Skeletal muscle satellite cell (primary cell): Measurements from ENCODE around the gene KIZ.
A peak's percentile ranks its signal among the peaks of the same experiment; 100 is the strongest.

Experiments used
- H3K27me3 ChIP-seq: 2 replicates; pipeline ENCODE4 v1.7.0; 2013; ENCODE audit warnings: low read length; ENCODE audit not compliant: control insufficient read depth, insufficient read depth
- H3K36me3 ChIP-seq: 2 replicates; pipeline ENCODE4 v1.7.0; 2013; ENCODE audit warnings: mild to moderate bottlenecking, control low read depth, low read length; ENCODE audit not compliant: insufficient read depth
- H3K4me1 ChIP-seq: 2 replicates; pipeline ENCODE4 v1.7.0; 2013; ENCODE audit warnings: low read length; ENCODE audit not compliant: control insufficient read depth, insufficient read depth
- H3K4me2 ChIP-seq: 2 replicates; pipeline ENCODE4 v1.7.0; 2013; ENCODE audit warnings: mild to moderate bottlenecking, low read length
- H3K4me3 ChIP-seq: 2 replicates; pipeline ENCODE4 v1.7.0; 2013; ENCODE audit warnings: low read length
- H3K9ac ChIP-seq: 2 replicates; pipeline ENCODE4 v1.7.0; 2013; ENCODE audit warnings: mild to moderate bottlenecking, low read depth, low read length, moderate library complexity
- H3K9me3 ChIP-seq: replicated peaks from 2 replicates; pipeline ENCODE4 v1.7.0; 2013; ENCODE audit warnings: mild to moderate bottlenecking, control low read depth, low read length

The KIZ gene

GRCh38 chr20:21183722-21184121, 57.8 kb downstream of the KIZ start:
- Histone ChIP-seq H3K4me3 (peak overlapping the region; percentile 2), H3K9me3 (no peaks in the 10 kb centered on the region), H3K27me3 (no peaks in the 10 kb centered on the region), H3K9ac (peak overlapping the region; percentile 71), H3K4me1 (peaks cover 30% of the 10 kb centered on the region), H3K36me3 (no peaks in the 10 kb centered on the region), H3K4me2 (peak overlapping the region; percentile 78)

- no peaks in the 10 kb centered on the region for H3K36me3 ChIP-seq
- H3K9me3 ChIP-seq = no peaks in the 10 kb centered on the region
- no peaks in the 10 kb centered on the region for H3K27me3 ChIP-seq
- no peak overlapping the region for H3K4me2 ChIP-seq
- H3K9ac ChIP-seq = no peak overlapping the region
- peaks cover 30% of the 10 kb centered on the region for H3K4me1 ChIP-seq
- no peak overlapping the region for H3K4me3 ChIP-seq
Observed at GRCh38 chr20:21184819-21185218, 58.9 kb downstream of the KIZ start.

GRCh38 chr20:21185849-21186248, 60.0 kb downstream of the KIZ start:
- H3K27me3 ChIP-seq = no peaks in the 10 kb centered on the region

DNA sequence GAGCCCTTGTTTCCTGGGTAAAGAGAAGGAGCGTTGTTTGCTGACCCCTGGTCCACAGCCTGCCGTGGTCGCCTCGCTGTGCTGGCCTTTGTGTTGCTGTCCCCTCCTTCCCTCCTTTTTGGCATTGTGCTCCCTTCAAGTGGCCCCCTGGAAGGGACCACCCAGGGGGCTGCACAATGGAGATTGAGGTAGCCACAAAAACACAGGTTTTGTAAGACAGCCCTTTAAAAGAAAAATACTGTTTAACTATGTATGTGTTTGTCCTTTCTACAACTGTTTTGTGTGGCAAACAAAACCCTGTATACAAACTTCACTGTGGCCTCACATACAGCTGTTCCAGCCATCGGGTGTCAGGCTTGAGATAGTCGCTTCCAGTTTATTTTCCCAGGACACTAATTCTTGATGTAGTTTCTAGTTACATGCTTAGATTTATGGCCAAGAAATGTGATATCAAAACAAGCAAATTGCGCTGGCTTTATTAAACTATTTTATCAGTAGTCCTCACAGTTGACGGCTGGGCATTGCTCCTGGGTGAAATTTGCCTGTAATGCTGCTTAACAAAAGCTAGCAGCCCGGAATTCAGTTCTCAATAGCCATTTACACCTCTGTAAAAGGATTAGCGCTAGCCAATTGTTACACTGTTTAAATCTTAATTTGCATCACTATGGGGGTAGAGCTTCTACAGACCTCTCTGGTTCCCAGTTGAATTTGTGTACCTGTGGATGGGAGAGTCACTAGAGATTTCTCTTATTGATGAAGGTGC, 64.1 kb downstream of the KIZ start:
- H3K4me1 ChIP-seq = peaks cover 1% of the 10 kb centered on the region

More at GRCh38 chr20:21185849-21186248, 60.0 kb downstream of the KIZ start:
- H3K9me3 ChIP-seq = no peaks in the 10 kb centered on the region
- H3K4me3 ChIP-seq = no peak overlapping the region
- no peaks in the 10 kb centered on the region for H3K36me3 ChIP-seq
- no peak overlapping the region for H3K4me2 ChIP-seq
- H3K4me1 ChIP-seq = peaks cover 30% of the 10 kb centered on the region
- H3K9ac ChIP-seq = no peak overlapping the region

DNA sequence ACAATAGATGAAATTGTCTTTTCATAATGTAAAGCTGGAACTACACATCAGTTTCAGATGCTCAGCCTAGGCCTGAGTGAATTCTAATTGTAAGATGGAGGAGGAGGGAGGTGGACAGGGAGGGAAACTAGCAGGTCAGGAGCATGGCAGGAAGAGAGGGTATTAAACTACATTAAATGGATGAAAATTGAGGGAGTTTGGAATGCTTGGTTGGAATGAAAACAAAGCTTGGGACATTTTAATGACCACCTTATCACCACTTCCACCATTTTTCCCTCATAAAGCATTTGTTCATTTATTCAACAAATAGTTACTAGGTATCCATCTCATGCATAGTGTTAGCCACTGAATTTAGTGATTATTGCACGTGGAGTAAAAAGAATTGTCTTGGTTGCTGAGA, 65.0 kb downstream of the KIZ start:
- Histone ChIP-seq H3K4me3 (no peak overlapping the region), H3K27me3 (no peaks in the 10 kb centered on the region), H3K9ac (no peak overlapping the region), H3K4me1 (no peaks in the 10 kb centered on the region), H3K9me3 (no peaks in the 10 kb centered on the region), H3K36me3 (no peaks in the 10 kb centered on the region), H3K4me2 (no peak overlapping the region)

More for the DNA sequence above, 64.1 kb downstream of the KIZ start:
- H3K4me2 ChIP-seq = no peak overlapping the region
- H3K4me3 ChIP-seq = no peak overlapping the region
- no peaks in the 10 kb centered on the region for H3K27me3 ChIP-seq
- H3K9me3 ChIP-seq = no peaks in the 10 kb centered on the region
- H3K36me3 ChIP-seq = no peaks in the 10 kb centered on the region
- no peak overlapping the region for H3K9ac ChIP-seq

DNA sequence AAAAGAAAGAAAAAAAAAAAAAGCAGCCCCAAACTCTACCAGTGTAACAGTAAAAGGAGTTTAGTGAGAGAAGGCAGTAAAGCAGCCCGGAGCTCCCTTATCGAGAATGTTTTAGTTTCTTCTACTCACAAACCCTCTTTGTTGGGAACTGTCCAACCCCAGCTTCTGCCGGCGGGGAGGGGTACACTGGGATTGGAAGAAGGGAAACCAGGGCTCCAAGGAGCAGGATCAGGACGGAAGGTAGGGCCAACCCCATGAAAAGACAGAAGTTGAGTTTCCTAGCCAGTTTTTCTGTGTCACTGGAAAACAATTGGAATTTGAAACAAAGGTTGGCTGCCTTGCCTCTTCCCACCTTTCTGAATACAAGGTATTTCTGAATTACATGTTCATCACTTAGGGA, 66.0 kb downstream of the KIZ start:
- H3K9me3 ChIP-seq = no peaks in the 10 kb centered on the region
- H3K4me2 ChIP-seq = no peak overlapping the region
- H3K4me1 ChIP-seq = no peaks in the 10 kb centered on the region
- H3K9ac ChIP-seq = no peak overlapping the region
- H3K36me3 ChIP-seq = no peaks in the 10 kb centered on the region
- no peaks in the 10 kb centered on the region for H3K27me3 ChIP-seq
- no peak overlapping the region for H3K4me3 ChIP-seq

DNA sequence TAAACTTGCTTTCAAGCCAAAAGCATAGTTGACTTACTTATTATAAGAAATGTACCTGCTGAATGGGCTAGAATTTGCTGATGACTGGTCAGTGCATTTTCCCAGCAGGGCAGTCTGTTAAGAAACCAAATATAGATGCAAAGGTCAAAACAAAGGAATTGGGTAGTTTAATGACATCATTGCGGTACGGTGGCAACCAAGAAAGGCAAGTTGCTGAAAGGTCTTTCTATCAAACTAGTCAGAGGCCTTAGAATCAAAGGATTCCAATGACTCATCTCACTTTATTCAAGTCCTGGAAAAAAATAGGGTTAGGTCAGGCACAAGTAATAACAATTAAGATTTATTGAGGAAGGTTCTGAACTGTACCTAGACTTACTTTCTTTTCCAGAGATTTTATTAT, 76.4 kb downstream of the KIZ start:
- H3K36me3 ChIP-seq = no peaks in the 10 kb centered on the region
- H3K27me3 ChIP-seq = no peaks in the 10 kb centered on the region
- no peak overlapping the region for H3K4me3 ChIP-seq
- H3K4me1 ChIP-seq = no peaks in the 10 kb centered on the region
- H3K4me2 ChIP-seq = no peak overlapping the region
- H3K9me3 ChIP-seq = no peaks in the 10 kb centered on the region
- H3K9ac ChIP-seq = no peak overlapping the region

DNA sequence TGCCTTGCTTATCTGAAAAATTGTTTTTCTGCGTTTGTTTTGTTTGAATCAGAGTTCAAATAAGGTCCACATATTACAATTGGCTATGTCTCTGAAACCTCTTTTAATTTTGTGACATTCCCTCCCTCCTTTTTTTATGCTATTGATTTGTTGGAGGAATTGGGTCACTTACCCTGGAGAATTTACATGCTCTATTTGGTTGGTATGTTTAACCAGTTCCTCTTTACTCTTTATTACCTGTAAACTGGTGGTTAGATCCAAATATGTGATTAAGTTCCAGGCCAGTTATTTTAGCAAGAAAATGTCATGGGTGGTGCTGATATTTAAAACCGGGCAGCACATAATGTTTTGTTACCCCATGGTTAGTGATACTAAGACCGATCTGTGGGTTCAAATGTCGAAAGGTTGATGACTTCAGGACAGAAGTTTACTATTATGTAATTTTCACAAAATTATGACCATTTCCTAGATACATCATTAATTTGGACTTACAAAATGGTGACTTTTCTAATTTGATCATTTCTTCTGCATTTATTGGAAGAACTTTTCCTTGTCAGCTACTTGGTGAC, 77.3 kb downstream of the KIZ start:
- no peaks in the 10 kb centered on the region for H3K9me3 ChIP-seq
- H3K36me3 ChIP-seq = no peaks in the 10 kb centered on the region
- no peak overlapping the region for H3K4me3 ChIP-seq
- no peak overlapping the region for H3K4me2 ChIP-seq
- no peaks in the 10 kb centered on the region for H3K27me3 ChIP-seq
- no peak overlapping the region for H3K9ac ChIP-seq
- no peaks in the 10 kb centered on the region for H3K4me1 ChIP-seq

GRCh38 chr20:21206584-21206983, 80.7 kb downstream of the KIZ start:
- H3K4me1 ChIP-seq = no peaks in the 10 kb centered on the region
- no peak overlapping the region for H3K4me3 ChIP-seq
- H3K4me2 ChIP-seq = no peak overlapping the region
- H3K9ac ChIP-seq = no peak overlapping the region
- no peaks in the 10 kb centered on the region for H3K36me3 ChIP-seq
- no peaks in the 10 kb centered on the region for H3K9me3 ChIP-seq
- no peaks in the 10 kb centered on the region for H3K27me3 ChIP-seq

GRCh38 chr20:21208999-21209398, 83.1 kb downstream of the KIZ start:
- H3K9me3 ChIP-seq = no peaks in the 10 kb centered on the region
- no peak overlapping the region for H3K4me2 ChIP-seq
- no peaks in the 10 kb centered on the region for H3K4me1 ChIP-seq
- no peak overlapping the region for H3K9ac ChIP-seq
- H3K36me3 ChIP-seq = no peaks in the 10 kb centered on the region
- no peaks in the 10 kb centered on the region for H3K27me3 ChIP-seq
- H3K4me3 ChIP-seq = no peak overlapping the region

- Histone ChIP-seq H3K4me3 (no peak overlapping the region), H3K4me1 (no peaks in the 10 kb centered on the region), H3K4me2 (no peak overlapping the region), H3K9me3 (no peaks in the 10 kb centered on the region), H3K9ac (no peak overlapping the region), H3K27me3 (no peaks in the 10 kb centered on the region), H3K36me3 (no peaks in the 10 kb centered on the region)
Observed at GRCh38 chr20:21209668-21210067, 83.8 kb downstream of the KIZ start.

DNA sequence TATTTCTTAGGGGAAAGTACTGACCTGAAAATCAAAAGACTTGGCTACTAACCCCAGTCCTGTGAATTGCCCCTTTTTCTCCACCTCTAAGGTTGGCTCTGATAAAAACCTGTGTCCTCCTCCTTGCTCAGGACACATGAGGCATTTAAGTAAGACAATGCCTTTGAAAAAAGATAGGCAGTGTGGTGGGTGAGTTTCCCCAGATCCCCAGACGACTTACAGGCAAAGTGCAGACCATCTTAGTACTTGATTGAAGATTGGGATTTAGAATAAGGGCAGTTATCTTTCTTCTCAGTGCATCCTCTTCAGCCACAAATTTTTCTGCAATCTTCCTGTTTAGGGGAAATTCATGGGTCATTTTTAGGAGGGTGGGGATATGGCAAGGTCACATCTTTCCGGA, 87.8 kb downstream of the KIZ start:
- Histone ChIP-seq H3K4me2 (no peak overlapping the region), H3K4me1 (no peaks in the 10 kb centered on the region), H3K9ac (no peak overlapping the region), H3K36me3 (no peaks in the 10 kb centered on the region), H3K9me3 (no peaks in the 10 kb centered on the region), H3K27me3 (no peaks in the 10 kb centered on the region), H3K4me3 (no peak overlapping the region)
